MM.1S (cell line): ENCODE data around the gene TRIM72.

Experiments used
- CTCF ChIP-seq: fragments of 300-600 bp; sonication (generic); IDR thresholded peaks from 2 replicates; pipeline ENCODE4 v1.5.1; 2016; ENCODE audit warnings: antibody characterized with exemption, low read length, mixed read lengths
- EZH2 ChIP-seq: fragments of 300-600 bp; sonication (generic); optimal IDR thresholded peaks from 2 replicates; pipeline ENCODE3; 2017; ENCODE audit warnings: low read depth, mild to moderate bottlenecking, antibody characterized with exemption, low read length, mixed read lengths
- EZH2phosphoT487 ChIP-seq: fragments of 300-600 bp; sonication (generic); IDR thresholded peaks from 2 replicates; pipeline ENCODE4 v1.6.1; 2018; ENCODE audit warnings: antibody characterized with exemption, low read length

- TF ChIP-seq CTCF (no peak), EZH2 (no peak), EZH2phosphoT487 (no peak)
Observed at GRCh38 chr16:31248344-31248743, 34.4 kb downstream of the TRIM72 start.
